B cell (primary cell): Measurements from ENCODE around the gene APOB. TPM values are rescaled to one million over a fixed set of nuclear protein-coding genes. Genes with fewer than 3 reads are reported as not detected.

Experiments
- ATAC-seq: fragments of 200-7000 bp; cut with Tn5 transposase; one replicate; pipeline ENCODE4 v1.10.0; 2021; ENCODE audit warnings: low read depth, mild to moderate bottlenecking, moderate number of reproducible peaks, moderate library complexity
- CTCF ChIA-PET: fragments of 350-600 bp; sonication (Branson Sonifier 250); formaldehyde crosslinking; loops from one replicate; lab custom pipeline; 2021; ENCODE audit warnings: antibody characterized with exemption, inconsistent platforms; lab: Charles Lee
- POLR2A ChIA-PET: fragments of 350-600 bp; sonication (Branson Sonifier 250); formaldehyde crosslinking; loops from one replicate; lab custom pipeline; 2021; ENCODE audit warnings: antibody characterized with exemption; lab: Charles Lee
- DNase-seq: peaks from one replicate; pipeline ENCODE4 v3.0.0; 2013
- H2AFZ ChIP-seq: 2 replicates; pipeline ENCODE4 v1.6.1; 2012; ENCODE audit warnings: mild to moderate bottlenecking, low read depth, low read length; ENCODE audit not compliant: insufficient read depth, poor library complexity, severe bottlenecking
- H3K27ac ChIP-seq, 2 donors: 1 replicate in 1 of 2; 2 replicates in 1 of 2; pipeline ENCODE4 v1.5.1; 2012 to 2013; ENCODE audit warnings: low read length in 2 of 2, mild to moderate bottlenecking in 2 of 2, moderate library complexity in 1 of 2
- H3K27me3 ChIP-seq, 4 experiments: fragments of 200-600 bp in 1 of 4; sonication (generic) in 1 of 4; replicated peaks in 1 of 4; 1 replicate in 2 of 4; 2 replicates in 2 of 4; pipeline versions ENCODE4 v1.6.1 to v1.7.0; 2013 to 2016; ENCODE audit warnings: low read length in 3 of 4, mild to moderate bottlenecking in 2 of 4, mixed read lengths in 1 of 4, moderate library complexity in 1 of 4; ENCODE audit not compliant: insufficient read depth in 4 of 4, control insufficient read depth in 3 of 4; ENCODE audit errors: control extremely low read depth in 1 of 4
- H3K36me3 ChIP-seq, 2 experiments: replicated peaks in 1 of 2; 1 replicate in 1 of 2; 2 replicates in 1 of 2; pipeline versions ENCODE4 v1.6.1 to v1.7.1; 2013; ENCODE audit warnings: low read length in 1 of 2; ENCODE audit not compliant: insufficient read depth in 2 of 2, control insufficient read depth in 1 of 2; ENCODE audit errors: control extremely low read depth in 1 of 2, extremely low read depth in 1 of 2
- H3K4me1 ChIP-seq, 2 donors: fragments of 200-600 bp in 1 of 2; sonication (generic) in 1 of 2; 1 replicate in 1 of 2; 2 replicates in 1 of 2; pipeline versions ENCODE4 v1.5.1 to v1.6.1; 2013 to 2017; ENCODE audit warnings: low read length in 2 of 2; ENCODE audit not compliant: control insufficient read depth in 2 of 2, insufficient read depth in 2 of 2
- H3K4me2 ChIP-seq: replicated peaks from 2 replicates; pipeline ENCODE3; 2012; ENCODE audit warnings: mild to moderate bottlenecking, low read depth, low read length; ENCODE audit not compliant: poor library complexity, severe bottlenecking
- H3K4me3 ChIP-seq, 5 experiments: fragments of 200-600 bp in 1 of 5; sonication (generic) in 1 of 5; 1 replicate in 3 of 5; 2 replicates in 2 of 5; pipeline versions ENCODE4 v1.5.1 to v1.7.0; 2011 to 2016; ENCODE audit warnings: low read length in 4 of 5, mild to moderate bottlenecking in 4 of 5, low read depth in 2 of 5, control low read depth in 1 of 5, moderate library complexity in 1 of 5; ENCODE audit not compliant: insufficient read depth in 1 of 5; ENCODE audit errors: control extremely low read depth in 1 of 5, extremely low read depth in 1 of 5
- H3K79me2 ChIP-seq: fragments of 200-600 bp; sonication (generic); one replicate; pipeline ENCODE4 v1.6.0; 2016; ENCODE audit warnings: low read length; ENCODE audit not compliant: control insufficient read depth, insufficient read depth
- H3K9ac ChIP-seq: fragments of 200-600 bp; sonication (generic); 2 replicates; pipeline ENCODE4 v1.6.1; 2017; ENCODE audit warnings: mild to moderate bottlenecking, low read length, moderate library complexity
- H3K9me3 ChIP-seq, 3 donors: one replicate each; pipeline versions ENCODE4 v1.6.1 to v1.7.1; 2013; ENCODE audit warnings: low read length in 2 of 3; ENCODE audit not compliant: control insufficient read depth in 2 of 3, insufficient read depth in 1 of 3; ENCODE audit errors: control extremely low read depth in 1 of 3
- H4K20me1 ChIP-seq: 2 replicates; pipeline ENCODE4 v1.6.0; 2012; ENCODE audit warnings: mild to moderate bottlenecking, low read length; ENCODE audit not compliant: insufficient read depth, control insufficient read depth, poor library complexity, severe bottlenecking
- H3K27ac Mint-ChIP-seq: one replicate; pipeline ENCODE4 v1.8.0; 2021; ENCODE audit warnings: mixed read lengths
- H3K27me3 Mint-ChIP-seq: one replicate; pipeline ENCODE4 v1.8.0; 2021; ENCODE audit warnings: mixed read lengths
- H3K4me1 Mint-ChIP-seq: one replicate; pipeline ENCODE4 v1.8.0; 2021; ENCODE audit warnings: mixed read lengths
- H3K4me3 Mint-ChIP-seq: one replicate; pipeline ENCODE4 v1.8.0; 2021; ENCODE audit warnings: mixed read lengths
- H3K9me3 Mint-ChIP-seq: one replicate; pipeline ENCODE4 v1.8.0; 2022; ENCODE audit warnings: mixed read lengths; ENCODE audit not compliant: insufficient read depth
- EZH2 ChIP-seq: IDR thresholded peaks from 2 replicates; pipeline ENCODE4 v1.6.1; 2012; ENCODE audit warnings: borderline replicate concordance, low read depth, mild to moderate bottlenecking, moderate library complexity, low read length; ENCODE audit not compliant: insufficient read depth, poor library complexity, severe bottlenecking
- WGBS: methylation state at CpG from one replicate; pipeline ENCODE4 v1.1.5; 2013; ENCODE audit warnings: missing lambda C conversion rate; ENCODE audit not compliant: insufficient coverage; 5-methylcytosine and 5-hydroxymethylcytosine counted together
- intact Hi-C: fragments of 100-400 bp; cut with micrococcal nuclease; formaldehyde crosslinking; loops from one replicate; pipeline ENCODE4 v1.10.0; 2022
- polyA plus RNA-seq: library from polyadenylated mRNA; depleted of rRNA; stranded (reverse); fragments of >200 nt; gene quantifications from 2 replicates; pipeline ENCODE4 v1.2.3, GENCODE V29; 2012
- total RNA-seq, 2 donors: library from RNA; stranded (reverse); fragments of 120-200 nt in 1 of 2; gene quantifications; 1 replicate in 1 of 2; 2 replicates in 1 of 2; pipeline versions ENCODE4 v1.2.3 to v1.2.4, GENCODE V29; 2013 to 2022
- TF ChIP-seq, protein P1 (sequence below): fragments of 200-600 bp; IDR thresholded peaks from one replicate; pipeline ENCODE4 v1.8.0; 2022; ENCODE audit warnings: antibody characterized with exemption, mild to moderate bottlenecking

Gene APOB
- total and polyA plus RNA-seq, 2 donors (not counting 1 experiment from before 2014, with no cell fraction given): not detected

DNA sequence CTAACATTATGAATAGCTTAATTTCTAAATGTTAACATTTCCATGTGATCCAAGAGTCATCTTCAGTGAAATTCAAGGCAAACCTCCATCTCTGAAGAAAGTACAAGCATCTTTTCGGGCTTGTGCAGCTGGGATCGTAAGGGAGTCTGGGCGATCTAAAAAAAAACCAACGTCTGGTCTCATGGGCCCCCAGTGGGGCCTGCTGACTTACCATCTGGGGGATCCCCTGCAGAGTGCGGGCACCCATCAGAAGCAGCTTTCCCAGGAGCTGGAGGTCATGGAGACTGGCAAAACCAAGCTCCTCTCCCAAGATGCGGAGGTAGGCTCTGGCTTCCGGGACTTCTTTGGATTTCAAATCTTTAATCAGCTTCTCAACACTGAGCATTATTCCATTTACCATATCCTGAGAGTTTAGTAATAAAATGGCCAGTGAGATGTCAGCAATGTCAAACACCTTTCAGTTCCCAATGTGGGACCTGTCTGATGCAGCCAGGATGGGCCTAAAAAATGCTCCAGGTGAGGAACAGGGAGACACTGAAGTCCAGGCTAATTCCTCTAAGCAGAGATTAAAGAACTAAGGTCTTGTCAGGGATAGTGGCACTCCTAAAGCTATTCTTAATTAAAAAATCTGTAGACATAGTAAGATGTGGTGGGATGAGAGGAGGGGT, 19.0 kb downstream of the APOB start:
- Mint-ChIP-seq H3K27me3 (peaks cover 28% of the 10 kb centered on the region), H3K4me3 (no peak overlapping the region), H3K4me1 (no peaks in the 10 kb centered on the region), H3K27ac (no peak overlapping the region), H3K9me3 (no peaks in the 10 kb centered on the region)
- H3K27ac ChIP-seq: no peak overlapping the region
- H3K36me3 ChIP-seq: no peaks in the 10 kb centered on the region
- H3K4me2 ChIP-seq: no peak overlapping the region
- H3K27me3 ChIP-seq: peaks cover 0 to 2% (median 0%) of the 10 kb centered on the region in 4 experiments
- no peaks in the 10 kb centered on the region for H4K20me1 ChIP-seq
- no peaks in the 10 kb centered on the region for H3K79me2 ChIP-seq
- H3K4me1 ChIP-seq: no peaks in the 10 kb centered on the region
- no peaks in the 10 kb centered on the region for H3K9me3 ChIP-seq
- 83% methylated on average over 5 of the region's 7 CpGs for WGBS
- no peak overlapping the region for H2AFZ ChIP-seq
- DNase-seq (no peak), ATAC-seq (no peak)
- POLR2A ChIA-PET: no interaction called here
- H3K9ac ChIP-seq: no peak overlapping the region
- CTCF ChIA-PET: interaction anchor here (1.5 kb wide), 1 partner anchor 20 kb away, joined by 5 read pairs; no protein-coding TSS in a partner anchor
- TF ChIP-seq, protein P1, sequence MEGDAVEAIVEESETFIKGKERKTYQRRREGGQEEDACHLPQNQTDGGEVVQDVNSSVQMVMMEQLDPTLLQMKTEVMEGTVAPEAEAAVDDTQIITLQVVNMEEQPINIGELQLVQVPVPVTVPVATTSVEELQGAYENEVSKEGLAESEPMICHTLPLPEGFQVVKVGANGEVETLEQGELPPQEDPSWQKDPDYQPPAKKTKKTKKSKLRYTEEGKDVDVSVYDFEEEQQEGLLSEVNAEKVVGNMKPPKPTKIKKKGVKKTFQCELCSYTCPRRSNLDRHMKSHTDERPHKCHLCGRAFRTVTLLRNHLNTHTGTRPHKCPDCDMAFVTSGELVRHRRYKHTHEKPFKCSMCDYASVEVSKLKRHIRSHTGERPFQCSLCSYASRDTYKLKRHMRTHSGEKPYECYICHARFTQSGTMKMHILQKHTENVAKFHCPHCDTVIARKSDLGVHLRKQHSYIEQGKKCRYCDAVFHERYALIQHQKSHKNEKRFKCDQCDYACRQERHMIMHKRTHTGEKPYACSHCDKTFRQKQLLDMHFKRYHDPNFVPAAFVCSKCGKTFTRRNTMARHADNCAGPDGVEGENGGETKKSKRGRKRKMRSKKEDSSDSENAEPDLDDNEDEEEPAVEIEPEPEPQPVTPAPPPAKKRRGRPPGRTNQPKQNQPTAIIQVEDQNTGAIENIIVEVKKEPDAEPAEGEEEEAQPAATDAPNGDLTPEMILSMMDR: no peak
- no peak for TF ChIP-seq EZH2
- intact Hi-C loops: no loop called here
- no peak overlapping the region for H3K4me3 ChIP-seq

DNA sequence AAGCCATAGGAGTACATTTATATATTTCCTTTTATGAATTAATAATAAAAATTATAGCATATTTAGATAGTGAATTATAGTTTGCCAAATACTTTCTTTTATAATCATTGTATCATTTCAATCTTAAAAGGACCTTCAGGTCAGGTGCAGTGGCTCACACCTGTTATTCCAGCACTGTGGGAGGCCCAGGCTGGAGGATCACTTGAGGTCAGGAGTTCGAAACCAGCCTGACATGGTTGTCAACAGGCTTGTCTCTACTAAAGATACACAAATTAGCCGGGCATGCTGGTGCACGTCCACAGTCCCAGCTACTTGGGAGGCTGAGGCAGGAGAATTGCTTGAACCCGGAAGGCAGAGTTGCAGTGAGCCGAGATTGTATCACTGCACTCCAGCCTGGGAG, 19.7 kb downstream of the APOB start:
- Histone ChIP-seq H3K4me3 (no peak overlapping the region), H3K9ac (no peak overlapping the region), H3K36me3 (no peaks in the 10 kb centered on the region), H3K27ac (no peak overlapping the region), H3K4me1 (no peaks in the 10 kb centered on the region), H3K9me3 (no peaks in the 10 kb centered on the region), H3K27me3 (peaks cover 0 to 2% (median 0%) of the 10 kb centered on the region in 4 experiments), H2AFZ (no peak overlapping the region), H3K79me2 (no peaks in the 10 kb centered on the region), H4K20me1 (no peaks in the 10 kb centered on the region), H3K4me2 (no peak overlapping the region)
- no peak overlapping the region for H3K4me3 Mint-ChIP-seq
- peaks cover 25% of the 10 kb centered on the region for H3K27me3 Mint-ChIP-seq
- no peak overlapping the region for H3K27ac Mint-ChIP-seq
- ATAC-seq (no peak), DNase-seq (no peak)
- POLR2A ChIA-PET: no interaction called here
- WGBS: 50% methylated on average over 1 of the region's 5 CpGs
- H3K9me3 Mint-ChIP-seq: no peaks in the 10 kb centered on the region
- TF ChIP-seq EZH2: no peak
- TF ChIP-seq, protein P1: no peak
- intact Hi-C loops: no loop called here
- CTCF ChIA-PET: no interaction called here
- H3K4me1 Mint-ChIP-seq: no peaks in the 10 kb centered on the region
